HS-5 (cell line): ENCODE measurements around the gene CASK.
"Not testable (repeated sequence)": the region's sequence is repeated elsewhere in the genome, so short reads cannot be mapped to it uniquely, and the experiment has no call there.

Experiments
- DNase-seq: peaks from one replicate; pipeline ENCODE4 v3.0.0-alpha.2; 2012; ENCODE audit warnings: low read depth

CASK gene

GRCh38 chrX:41629539-41629938 lies 293.8 kb downstream of the CASK start:
- no peak for DNase-seq

- DNase-seq = no peak
Measured at GRCh38 chrX:41621222-41621723, 302.1 kb downstream of the CASK start.

- DNase-seq = no peak
Measured at GRCh38 chrX:41619221-41619620, 304.1 kb downstream of the CASK start.

GRCh38 chrX:41616935-41617334 lies 306.4 kb downstream of the CASK start:
- no peak for DNase-seq

- no peak for DNase-seq
Measured at GRCh38 chrX:41616255-41616654, 307.1 kb downstream of the CASK start.

GRCh38 chrX:41608244-41608643 lies 315.1 kb downstream of the CASK start:
- DNase-seq = no peak

- no peak for DNase-seq
Measured at GRCh38 chrX:41607264-41607832, 316.0 kb downstream of the CASK start.

- not testable (repeated sequence) for DNase-seq
Measured at GRCh38 chrX:41606057-41606456, 317.3 kb downstream of the CASK start.

- no peak for DNase-seq
Measured at GRCh38 chrX:41604766-41605543, 318.4 kb downstream of the CASK start.

- no peak for DNase-seq
Measured at GRCh38 chrX:41604177-41604576, 319.2 kb downstream of the CASK start.

GRCh38 chrX:41603596-41603995 lies 319.8 kb downstream of the CASK start:
- DNase-seq = no peak

GRCh38 chrX:41602816-41603345 lies 320.5 kb downstream of the CASK start:
- DNase-seq = no peak

GRCh38 chrX:41600291-41600690 lies 323.1 kb downstream of the CASK start:
- no peak for DNase-seq

- DNase-seq = no peak
Measured at GRCh38 chrX:41599507-41599906, 323.8 kb downstream of the CASK start.

- DNase-seq = no peak
Measured at GRCh38 chrX:41596596-41596995, 326.8 kb downstream of the CASK start.

- DNase-seq = no peak
Measured at GRCh38 chrX:41594634-41595033, 328.7 kb downstream of the CASK start.

GRCh38 chrX:41591906-41592305 lies 331.4 kb downstream of the CASK start:
- no peak for DNase-seq

- no peak for DNase-seq
Measured at GRCh38 chrX:41590641-41591040, 332.7 kb downstream of the CASK start.

GRCh38 chrX:41589634-41590270 lies 333.6 kb downstream of the CASK start:
- DNase-seq = no peak

- DNase-seq = no peak
Measured at GRCh38 chrX:41588271-41588670, 335.1 kb downstream of the CASK start.

- no peak for DNase-seq
Measured at GRCh38 chrX:41580423-41581064, 342.8 kb downstream of the CASK start.

- DNase-seq = no peak
Measured at GRCh38 chrX:41563876-41564275, 359.5 kb downstream of the CASK start.
